Kidney epithelial cell (primary cell): ENCODE data around the gene ATG13. TPM values are rescaled to one million over a fixed set of nuclear protein-coding genes. Genes with fewer than 3 reads are reported as not detected.

ENCODE experiments used
- DNase-seq: peaks from one replicate; pipeline ENCODE4 v3.0.0-alpha.2; 2010; ENCODE audit warnings: low read depth
- H3K27me3 ChIP-seq: 2 replicates; pipeline ENCODE4 v1.6.0; 2011; ENCODE audit warnings: low read length; ENCODE audit not compliant: control insufficient read depth, insufficient read depth
- H3K36me3 ChIP-seq: 2 replicates; pipeline ENCODE4 v1.5.1; 2011; ENCODE audit warnings: low read length; ENCODE audit not compliant: control insufficient read depth, insufficient read depth
- H3K4me3 ChIP-seq: 2 replicates; pipeline ENCODE4 v1.5.1; 2011; ENCODE audit warnings: low read depth, mild to moderate bottlenecking, control low read depth, low read length
- CTCF ChIP-seq: IDR thresholded peaks from 2 replicates; pipeline ENCODE4 v1.5.1; 2011; ENCODE audit warnings: mild to moderate bottlenecking, moderate library complexity, low read length, control low read depth, inconsistent platforms; ENCODE audit not compliant: insufficient read depth, poor library complexity, severe bottlenecking
- total RNA-seq: library from RNA; depleted of rRNA; stranded (reverse); fragments of >200 nt; gene quantifications from 2 replicates; pipeline ENCODE4 v1.2.3, GENCODE V29; 2015

Gene ATG13
- total RNA-seq, 1 donor from 2014 or later: 90.7 TPM

- Histone ChIP-seq H3K4me3 (no peak overlapping the region), H3K36me3 (no peaks in the 10 kb centered on the region), H3K27me3 (no peaks in the 10 kb centered on the region)
- DNase-seq: no peak
- no peak for TF ChIP-seq CTCF
Measured at GRCh38 chr11:46625406-46625805, 8.1 kb downstream of the ATG13 start.

GRCh38 chr11:46628961-46629360, 11.6 kb downstream of the ATG13 start:
- H3K27me3 ChIP-seq: no peaks in the 10 kb centered on the region
- TF ChIP-seq CTCF: no peak
- DNase-seq: no peak
- H3K36me3 ChIP-seq: no peaks in the 10 kb centered on the region
- H3K4me3 ChIP-seq: no peak overlapping the region

- H3K4me3 ChIP-seq: no peak overlapping the region
- no peaks in the 10 kb centered on the region for H3K27me3 ChIP-seq
- no peak for DNase-seq
- TF ChIP-seq CTCF: no peak
- no peaks in the 10 kb centered on the region for H3K36me3 ChIP-seq
Measured at GRCh38 chr11:46630237-46630636, 12.9 kb downstream of the ATG13 start.

GRCh38 chr11:46631676-46632075, 14.3 kb downstream of the ATG13 start:
- Histone ChIP-seq H3K27me3 (no peaks in the 10 kb centered on the region), H3K4me3 (no peak overlapping the region), H3K36me3 (no peaks in the 10 kb centered on the region)
- TF ChIP-seq CTCF: no peak
- no peak for DNase-seq

- no peak for DNase-seq
- no peaks in the 10 kb centered on the region for H3K36me3 ChIP-seq
- no peak for TF ChIP-seq CTCF
- no peaks in the 10 kb centered on the region for H3K27me3 ChIP-seq
- H3K4me3 ChIP-seq: no peak overlapping the region
Measured at GRCh38 chr11:46632502-46632901, 15.1 kb downstream of the ATG13 start.

GRCh38 chr11:46633291-46634217, 16.2 kb downstream of the ATG13 start:
- Histone ChIP-seq H3K36me3 (no peaks in the 10 kb centered on the region), H3K4me3 (no peak overlapping the region), H3K27me3 (no peaks in the 10 kb centered on the region)
- TF ChIP-seq CTCF: no peak
- DNase-seq: no peak
